ENCODE results near the gene EDA.

The EDA gene

GRCh38 chrX:69724307-69724706 is 108.4 kb downstream of the EDA start:
- no peaks in the 10 kb centered on the region for H3K4me1 ChIP-seq (ENCODE audit: control insufficient read depth, insufficient read depth, low read length)
- H3K27ac ChIP-seq (ENCODE audit: insufficient read depth, low read depth, low read length, poor library complexity, severe bottlenecking): no peak overlapping the region
- 83 to 93% methylated on average over 1 to 2 of the region's 2 CpGs for WGBS, 2 experiments

GRCh38 chrX:69740317-69740716 is 124.4 kb downstream of the EDA start:
- no peaks in the 10 kb centered on the region for H3K4me1 ChIP-seq (ENCODE audit: control insufficient read depth, insufficient read depth, low read length)
- H3K27ac ChIP-seq (ENCODE audit: insufficient read depth, low read depth, low read length, poor library complexity, severe bottlenecking): no peak overlapping the region
- H3K36me3 ChIP-seq (ENCODE audit: control insufficient read depth, insufficient read depth, low read length): no peaks in the 10 kb centered on the region
- H3K9me3 ChIP-seq (ENCODE audit: control insufficient read depth, low read length): no peaks in the 10 kb centered on the region
- no peak overlapping the region for H3K4me3 ChIP-seq (ENCODE audit: insufficient read depth, low read depth, low read length)
- no peaks in the 10 kb centered on the region for H3K27me3 ChIP-seq (ENCODE audit: control insufficient read depth, insufficient read depth, low read length, poor library complexity, severe bottlenecking)

More at GRCh38 chrX:69724307-69724706, 108.4 kb downstream of the EDA start:
- Histone ChIP-seq H3K9me3 (ENCODE audit: control insufficient read depth, low read length) (no peaks in the 10 kb centered on the region), H3K4me3 (ENCODE audit: insufficient read depth, low read depth, low read length) (no peak overlapping the region), H3K36me3 (ENCODE audit: control insufficient read depth, insufficient read depth, low read length) (no peaks in the 10 kb centered on the region), H3K27me3 (ENCODE audit: control insufficient read depth, insufficient read depth, low read length, poor library complexity, severe bottlenecking) (no peaks in the 10 kb centered on the region)

- no peaks in the 10 kb centered on the region for H3K4me1 ChIP-seq (ENCODE audit: control insufficient read depth, insufficient read depth, low read length)
- no peaks in the 10 kb centered on the region for H3K9me3 ChIP-seq (ENCODE audit: control insufficient read depth, low read length)
- H3K36me3 ChIP-seq (ENCODE audit: control insufficient read depth, insufficient read depth, low read length): no peaks in the 10 kb centered on the region
Observed at GRCh38 chrX:69741721-69742120, 125.8 kb downstream of the EDA start.

GRCh38 chrX:69746051-69746450 is 130.1 kb downstream of the EDA start:
- Histone ChIP-seq H3K4me3 (ENCODE audit: insufficient read depth, low read depth, low read length) (no peak overlapping the region), H3K27ac (ENCODE audit: insufficient read depth, low read depth, low read length, poor library complexity, severe bottlenecking) (no peak overlapping the region), H3K4me1 (ENCODE audit: control insufficient read depth, insufficient read depth, low read length) (no peaks in the 10 kb centered on the region), H3K36me3 (ENCODE audit: control insufficient read depth, insufficient read depth, low read length) (no peaks in the 10 kb centered on the region), H3K9me3 (ENCODE audit: control insufficient read depth, low read length) (no peaks in the 10 kb centered on the region), H3K27me3 (ENCODE audit: control insufficient read depth, insufficient read depth, low read length, poor library complexity, severe bottlenecking) (no peaks in the 10 kb centered on the region)

More at GRCh38 chrX:69741721-69742120, 125.8 kb downstream of the EDA start:
- no peaks in the 10 kb centered on the region for H3K27me3 ChIP-seq (ENCODE audit: control insufficient read depth, insufficient read depth, low read length, poor library complexity, severe bottlenecking)
- H3K27ac ChIP-seq (ENCODE audit: insufficient read depth, low read depth, low read length, poor library complexity, severe bottlenecking): no peak overlapping the region
- no peak overlapping the region for H3K4me3 ChIP-seq (ENCODE audit: insufficient read depth, low read depth, low read length)

- WGBS, 2 experiments: 89 to 93% methylated on average over 1 of the region's 1 CpG
- no peaks in the 10 kb centered on the region for H3K27me3 ChIP-seq (ENCODE audit: control insufficient read depth, insufficient read depth, low read length, poor library complexity, severe bottlenecking)
- no peak overlapping the region for H3K4me3 ChIP-seq (ENCODE audit: insufficient read depth, low read depth, low read length)
- H3K9me3 ChIP-seq (ENCODE audit: control insufficient read depth, low read length): no peaks in the 10 kb centered on the region
- H3K36me3 ChIP-seq (ENCODE audit: control insufficient read depth, insufficient read depth, low read length): no peaks in the 10 kb centered on the region
- no peak overlapping the region for H3K27ac ChIP-seq (ENCODE audit: insufficient read depth, low read depth, low read length, poor library complexity, severe bottlenecking)
- no peaks in the 10 kb centered on the region for H3K4me1 ChIP-seq (ENCODE audit: control insufficient read depth, insufficient read depth, low read length)
Observed at GRCh38 chrX:69748055-69748454, 132.1 kb downstream of the EDA start.

- Histone ChIP-seq H3K36me3 (ENCODE audit: control insufficient read depth, insufficient read depth, low read length) (no peaks in the 10 kb centered on the region), H3K9me3 (ENCODE audit: control insufficient read depth, low read length) (no peaks in the 10 kb centered on the region), H3K27me3 (ENCODE audit: control insufficient read depth, insufficient read depth, low read length, poor library complexity, severe bottlenecking) (no peaks in the 10 kb centered on the region), H3K27ac (ENCODE audit: insufficient read depth, low read depth, low read length, poor library complexity, severe bottlenecking) (no peak overlapping the region), H3K4me3 (ENCODE audit: insufficient read depth, low read depth, low read length) (no peak overlapping the region), H3K4me1 (ENCODE audit: control insufficient read depth, insufficient read depth, low read length) (no peaks in the 10 kb centered on the region)
- WGBS, 2 experiments: no CpG with 5 or more reads among the region's 1 CpG
Observed at GRCh38 chrX:69759921-69760625, 144.2 kb downstream of the EDA start.

- no peak overlapping the region for H3K4me3 ChIP-seq (ENCODE audit: insufficient read depth, low read depth, low read length)
- no peaks in the 10 kb centered on the region for H3K27me3 ChIP-seq (ENCODE audit: control insufficient read depth, insufficient read depth, low read length, poor library complexity, severe bottlenecking)
- 86 to 100% methylated on average over 1 of the region's 3 CpGs for WGBS, 2 experiments
- no peaks in the 10 kb centered on the region for H3K9me3 ChIP-seq (ENCODE audit: control insufficient read depth, low read length)
- no peak overlapping the region for H3K27ac ChIP-seq (ENCODE audit: insufficient read depth, low read depth, low read length, poor library complexity, severe bottlenecking)
- no peaks in the 10 kb centered on the region for H3K36me3 ChIP-seq (ENCODE audit: control insufficient read depth, insufficient read depth, low read length)
- H3K4me1 ChIP-seq (ENCODE audit: control insufficient read depth, insufficient read depth, low read length): no peaks in the 10 kb centered on the region
Observed at GRCh38 chrX:69761633-69762032, 145.7 kb downstream of the EDA start.

GRCh38 chrX:69762340-69762739 is 146.4 kb downstream of the EDA start:
- H3K9me3 ChIP-seq (ENCODE audit: control insufficient read depth, low read length): no peaks in the 10 kb centered on the region
- no peaks in the 10 kb centered on the region for H3K27me3 ChIP-seq (ENCODE audit: control insufficient read depth, insufficient read depth, low read length, poor library complexity, severe bottlenecking)
- H3K36me3 ChIP-seq (ENCODE audit: control insufficient read depth, insufficient read depth, low read length): no peaks in the 10 kb centered on the region
- H3K4me3 ChIP-seq (ENCODE audit: insufficient read depth, low read depth, low read length): no peak overlapping the region
- no peak overlapping the region for H3K27ac ChIP-seq (ENCODE audit: insufficient read depth, low read depth, low read length, poor library complexity, severe bottlenecking)
- 81 to 89% methylated on average over 3 of the region's 3 CpGs for WGBS, 2 experiments
- no peaks in the 10 kb centered on the region for H3K4me1 ChIP-seq (ENCODE audit: control insufficient read depth, insufficient read depth, low read length)

- 65 to 86% methylated on average over 2 of the region's 4 CpGs for WGBS, 2 experiments
- Histone ChIP-seq H3K4me3 (ENCODE audit: insufficient read depth, low read depth, low read length) (no peak overlapping the region), H3K27me3 (ENCODE audit: control insufficient read depth, insufficient read depth, low read length, poor library complexity, severe bottlenecking) (no peaks in the 10 kb centered on the region), H3K4me1 (ENCODE audit: control insufficient read depth, insufficient read depth, low read length) (no peaks in the 10 kb centered on the region), H3K9me3 (ENCODE audit: control insufficient read depth, low read length) (no peaks in the 10 kb centered on the region), H3K27ac (ENCODE audit: insufficient read depth, low read depth, low read length, poor library complexity, severe bottlenecking) (no peak overlapping the region), H3K36me3 (ENCODE audit: control insufficient read depth, insufficient read depth, low read length) (no peaks in the 10 kb centered on the region)
Observed at GRCh38 chrX:69793260-69793935, 177.5 kb downstream of the EDA start.

GRCh38 chrX:69795702-69796101 is 179.8 kb downstream of the EDA start:
- Histone ChIP-seq H3K4me3 (ENCODE audit: insufficient read depth, low read depth, low read length) (no peak overlapping the region), H3K27ac (ENCODE audit: insufficient read depth, low read depth, low read length, poor library complexity, severe bottlenecking) (no peak overlapping the region), H3K36me3 (ENCODE audit: control insufficient read depth, insufficient read depth, low read length) (no peaks in the 10 kb centered on the region), H3K9me3 (ENCODE audit: control insufficient read depth, low read length) (no peaks in the 10 kb centered on the region), H3K27me3 (ENCODE audit: control insufficient read depth, insufficient read depth, low read length, poor library complexity, severe bottlenecking) (no peaks in the 10 kb centered on the region), H3K4me1 (ENCODE audit: control insufficient read depth, insufficient read depth, low read length) (no peaks in the 10 kb centered on the region)
- WGBS, 2 experiments: 89 to 100% methylated on average over 3 of the region's 3 CpGs

Measured in ectodermal cell (in vitro differentiated cells).